ENCODE results near the gene LY86.

DNA sequence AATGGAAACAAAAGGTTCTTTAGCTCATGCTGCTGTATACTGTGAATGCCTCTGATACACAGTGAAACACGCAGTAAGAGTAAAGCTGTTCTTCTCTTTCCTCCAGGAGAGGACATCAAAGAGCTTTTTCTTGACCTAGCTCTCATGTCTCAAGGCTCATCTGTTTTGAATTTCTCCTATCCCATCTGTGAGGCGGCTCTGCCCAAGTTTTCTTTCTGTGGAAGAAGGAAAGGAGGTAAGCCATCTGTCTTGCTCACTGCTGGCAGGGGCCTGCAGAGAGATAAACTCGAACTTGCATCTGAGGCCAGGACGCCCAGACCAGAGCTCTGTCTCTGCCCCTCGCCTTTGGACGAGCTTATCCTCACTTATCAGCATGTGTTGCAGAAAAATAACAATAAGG lies 37.7 kb downstream of the LY86 start:
- TF ChIP-seq CTCF (IDR thresholded peaks at IDR 0.05), result no peak
- TF ChIP-seq ATF3 (CRISPR knock-in tag; conservative IDR thresholded peaks at IDR 0.05), result no peak
- no peak for TF ChIP-seq RELA (CRISPR knock-in tag; IDR thresholded peaks at IDR 0.05; ENCODE audit: borderline replicate concordance)
- no peak for TF ChIP-seq ZNF121 (CRISPR knock-in tag; IDR thresholded peaks at IDR 0.05)
- TF ChIP-seq, protein P1, sequence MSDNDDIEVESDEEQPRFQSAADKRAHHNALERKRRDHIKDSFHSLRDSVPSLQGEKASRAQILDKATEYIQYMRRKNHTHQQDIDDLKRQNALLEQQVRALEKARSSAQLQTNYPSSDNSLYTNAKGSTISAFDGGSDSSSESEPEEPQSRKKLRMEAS (CRISPR knock-in tag; IDR thresholded peaks at IDR 0.05), result no peak
- TF ChIP-seq ZBTB21 (CRISPR knock-in tag; IDR thresholded peaks at IDR 0.05; ENCODE audit: borderline replicate concordance), result no peak
- TF ChIP-seq, protein P2, sequence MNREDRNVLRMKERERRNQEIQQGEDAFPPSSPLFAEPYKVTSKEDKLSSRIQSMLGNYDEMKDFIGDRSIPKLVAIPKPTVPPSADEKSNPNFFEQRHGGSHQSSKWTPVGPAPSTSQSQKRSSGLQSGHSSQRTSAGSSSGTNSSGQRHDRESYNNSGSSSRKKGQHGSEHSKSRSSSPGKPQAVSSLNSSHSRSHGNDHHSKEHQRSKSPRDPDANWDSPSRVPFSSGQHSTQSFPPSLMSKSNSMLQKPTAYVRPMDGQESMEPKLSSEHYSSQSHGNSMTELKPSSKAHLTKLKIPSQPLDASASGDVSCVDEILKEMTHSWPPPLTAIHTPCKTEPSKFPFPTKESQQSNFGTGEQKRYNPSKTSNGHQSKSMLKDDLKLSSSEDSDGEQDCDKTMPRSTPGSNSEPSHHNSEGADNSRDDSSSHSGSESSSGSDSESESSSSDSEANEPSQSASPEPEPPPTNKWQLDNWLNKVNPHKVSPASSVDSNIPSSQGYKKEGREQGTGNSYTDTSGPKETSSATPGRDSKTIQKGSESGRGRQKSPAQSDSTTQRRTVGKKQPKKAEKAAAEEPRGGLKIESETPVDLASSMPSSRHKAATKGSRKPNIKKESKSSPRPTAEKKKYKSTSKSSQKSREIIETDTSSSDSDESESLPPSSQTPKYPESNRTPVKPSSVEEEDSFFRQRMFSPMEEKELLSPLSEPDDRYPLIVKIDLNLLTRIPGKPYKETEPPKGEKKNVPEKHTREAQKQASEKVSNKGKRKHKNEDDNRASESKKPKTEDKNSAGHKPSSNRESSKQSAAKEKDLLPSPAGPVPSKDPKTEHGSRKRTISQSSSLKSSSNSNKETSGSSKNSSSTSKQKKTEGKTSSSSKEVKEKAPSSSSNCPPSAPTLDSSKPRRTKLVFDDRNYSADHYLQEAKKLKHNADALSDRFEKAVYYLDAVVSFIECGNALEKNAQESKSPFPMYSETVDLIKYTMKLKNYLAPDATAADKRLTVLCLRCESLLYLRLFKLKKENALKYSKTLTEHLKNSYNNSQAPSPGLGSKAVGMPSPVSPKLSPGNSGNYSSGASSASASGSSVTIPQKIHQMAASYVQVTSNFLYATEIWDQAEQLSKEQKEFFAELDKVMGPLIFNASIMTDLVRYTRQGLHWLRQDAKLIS (CRISPR knock-in tag; IDR thresholded peaks at IDR 0.05; ENCODE audit: borderline replicate concordance), result no peak
- TF ChIP-seq SP1 (CRISPR knock-in tag; conservative IDR thresholded peaks at IDR 0.05), result no peak
- TF ChIP-seq TP53 (CRISPR knock-in tag; IDR thresholded peaks at IDR 0.05), result no peak
- no peak for TF ChIP-seq TCF7 (CRISPR knock-in tag; IDR thresholded peaks at IDR 0.05; ENCODE audit: low read depth)
- no peak for TF ChIP-seq ZNF671 (CRISPR knock-in tag; IDR thresholded peaks at IDR 0.05)
- TF ChIP-seq, protein P3, sequence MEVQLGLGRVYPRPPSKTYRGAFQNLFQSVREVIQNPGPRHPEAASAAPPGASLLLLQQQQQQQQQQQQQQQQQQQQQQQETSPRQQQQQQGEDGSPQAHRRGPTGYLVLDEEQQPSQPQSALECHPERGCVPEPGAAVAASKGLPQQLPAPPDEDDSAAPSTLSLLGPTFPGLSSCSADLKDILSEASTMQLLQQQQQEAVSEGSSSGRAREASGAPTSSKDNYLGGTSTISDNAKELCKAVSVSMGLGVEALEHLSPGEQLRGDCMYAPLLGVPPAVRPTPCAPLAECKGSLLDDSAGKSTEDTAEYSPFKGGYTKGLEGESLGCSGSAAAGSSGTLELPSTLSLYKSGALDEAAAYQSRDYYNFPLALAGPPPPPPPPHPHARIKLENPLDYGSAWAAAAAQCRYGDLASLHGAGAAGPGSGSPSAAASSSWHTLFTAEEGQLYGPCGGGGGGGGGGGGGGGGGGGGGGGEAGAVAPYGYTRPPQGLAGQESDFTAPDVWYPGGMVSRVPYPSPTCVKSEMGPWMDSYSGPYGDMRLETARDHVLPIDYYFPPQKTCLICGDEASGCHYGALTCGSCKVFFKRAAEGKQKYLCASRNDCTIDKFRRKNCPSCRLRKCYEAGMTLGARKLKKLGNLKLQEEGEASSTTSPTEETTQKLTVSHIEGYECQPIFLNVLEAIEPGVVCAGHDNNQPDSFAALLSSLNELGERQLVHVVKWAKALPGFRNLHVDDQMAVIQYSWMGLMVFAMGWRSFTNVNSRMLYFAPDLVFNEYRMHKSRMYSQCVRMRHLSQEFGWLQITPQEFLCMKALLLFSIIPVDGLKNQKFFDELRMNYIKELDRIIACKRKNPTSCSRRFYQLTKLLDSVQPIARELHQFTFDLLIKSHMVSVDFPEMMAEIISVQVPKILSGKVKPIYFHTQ (CRISPR knock-in tag; IDR thresholded peaks at IDR 0.05), result no peak
- TF ChIP-seq TEAD4 (CRISPR knock-in tag; IDR thresholded peaks at IDR 0.05), result no peak

Measured in WTC11 (cell line).